HT-29 (cell line): ENCODE results near the gene ECPAS. TPM values are rescaled to one million over a fixed set of nuclear protein-coding genes. Genes with fewer than 3 reads are reported as not detected.
"Not testable (repeated sequence)": the region's sequence is repeated elsewhere in the genome, so short reads cannot be mapped to it uniquely, and the experiment has no call there.

Experiments
- DNase-seq: peaks from one replicate; pipeline ENCODE4 v3.0.0-alpha.2; 2015; ENCODE audit warnings: low spot score
- total RNA-seq: library from RNA; depleted of rRNA; stranded (reverse); fragments of >200 nt; shearing (Covaris generic); gene quantifications from 2 replicates; pipeline ENCODE4 v1.2.3, GENCODE V29; 2014

ECPAS gene
- total RNA-seq, 1 experiment from 2014 or later = 35.9 TPM

- no peak for DNase-seq
Observed at GRCh38 chr9:111474385-111474784, 9.8 kb downstream of the ECPAS start.

- DNase-seq = no peak
Observed at GRCh38 chr9:111467778-111468367, 16.3 kb downstream of the ECPAS start.

- DNase-seq = no peak
Observed at GRCh38 chr9:111463048-111463447, 21.1 kb downstream of the ECPAS start.

- no peak for DNase-seq
Observed at GRCh38 chr9:111458139-111459009, 25.8 kb downstream of the ECPAS start.

- no peak for DNase-seq
Observed at GRCh38 chr9:111456529-111456928, 27.7 kb downstream of the ECPAS start.

GRCh38 chr9:111455638-111456037 is 28.5 kb downstream of the ECPAS start:
- no peak for DNase-seq

- DNase-seq = no peak
Observed at GRCh38 chr9:111454751-111455150, 29.4 kb downstream of the ECPAS start.

GRCh38 chr9:111451570-111451969 is 32.6 kb downstream of the ECPAS start:
- DNase-seq = no peak

- no peak for DNase-seq
Observed at GRCh38 chr9:111450124-111450523, 34.1 kb downstream of the ECPAS start.

GRCh38 chr9:111449705-111450104 is 34.5 kb downstream of the ECPAS start:
- no peak for DNase-seq

GRCh38 chr9:111445799-111446198 is 38.4 kb downstream of the ECPAS start:
- DNase-seq = not testable (repeated sequence)

- DNase-seq = no peak
Observed at GRCh38 chr9:111443454-111443853, 40.7 kb downstream of the ECPAS start.

GRCh38 chr9:111442360-111443027 is 41.7 kb downstream of the ECPAS start:
- no peak for DNase-seq

- DNase-seq = no peak
Observed at GRCh38 chr9:111440226-111440625, 44.0 kb downstream of the ECPAS start.

GRCh38 chr9:111438541-111439235 is 45.5 kb downstream of the ECPAS start:
- no peak for DNase-seq

GRCh38 chr9:111436571-111436970 is 47.6 kb downstream of the ECPAS start:
- no peak for DNase-seq

- DNase-seq = no peak
Observed at GRCh38 chr9:111433082-111433481, 51.1 kb downstream of the ECPAS start.

GRCh38 chr9:111431684-111432083 is 52.5 kb downstream of the ECPAS start:
- DNase-seq = no peak

- no peak for DNase-seq
Observed at GRCh38 chr9:111429175-111429574, 55.0 kb downstream of the ECPAS start.

- no peak for DNase-seq
Observed at GRCh38 chr9:111427186-111427585, 57.0 kb downstream of the ECPAS start.

- DNase-seq = no peak
Observed at GRCh38 chr9:111423389-111423788, 60.8 kb downstream of the ECPAS start.

- DNase-seq = no peak
Observed at GRCh38 chr9:111414406-111414805, 69.8 kb downstream of the ECPAS start.
